Right ventricle myocardium inferior (tissue), 1 donor: ENCODE data around the gene CRAMP1. TPM values are rescaled to one million over a fixed set of nuclear protein-coding genes. Genes with fewer than 3 reads are reported as not detected.
"Not testable (repeated sequence)": the region's sequence is repeated elsewhere in the genome, so short reads cannot be mapped to it uniquely, and the experiment has no call there.

Source experiments
- ATAC-seq: fragments of 200-7000 bp; cut with Tn5 transposase; one replicate; pipeline ENCODE4 v1.9.1; 2020; ENCODE audit warnings: mild to moderate bottlenecking, moderate library complexity
- DNase-seq: peaks from one replicate; pipeline ENCODE4 v3.0.0; 2021; ENCODE audit errors: missing footprints
- intact Hi-C: fragments of 100-400 bp; cut with DNase I; formaldehyde crosslinking; loops from one replicate; pipeline ENCODE4 v1.11.0; 2022
- total RNA-seq: library from RNA; stranded (reverse); fragmentation: NEBNext Ultra II Directional; extraction: Animal tissue kit (Norgen Biotek cat#: 25700); gene quantifications from one replicate; pipeline ENCODE4 v1.2.1, GENCODE V29; 2021
- donor health status: DM: no; HTN: yes; CAD: no; lungs with severe emphysema.

Gene CRAMP1
- total RNA-seq, 1 donor from 2014 or later: 9.8 TPM

GRCh38 chr16:1691276-1691675 lies 79.1 kb downstream of the CRAMP1 start:
- DNase-seq (no peak), ATAC-seq (no peak)
- intact Hi-C loops: no loop called here

- ATAC-seq (no peak), DNase-seq (no peak)
- intact Hi-C loops: no loop called here
Measured at GRCh38 chr16:1691956-1692355, 79.8 kb downstream of the CRAMP1 start.

- ATAC-seq (no peak), DNase-seq (no peak)
- intact Hi-C loops: no loop called here
Measured at GRCh38 chr16:1696863-1697262, 84.7 kb downstream of the CRAMP1 start.

- no peak for DNase-seq
- ATAC-seq: no peak
- intact Hi-C loops: no loop called here
Measured at GRCh38 chr16:1698680-1699079, 86.5 kb downstream of the CRAMP1 start.

- intact Hi-C loops: loop anchor here (10.0 kb wide), 1 partner anchor 275 kb away; the partner anchor contains the start of gene UQCC4
- DNase-seq: no peak
- no peak for ATAC-seq
Measured at GRCh38 chr16:1700246-1700645, 88.1 kb downstream of the CRAMP1 start.

- peak; percentile 4 for DNase-seq
- intact Hi-C loops: loop anchor here (10.0 kb wide), 1 partner anchor 277 kb away; the partner anchor contains the start of gene UQCC4
Measured at GRCh38 chr16:1701216-1701878, 89.2 kb downstream of the CRAMP1 start.

GRCh38 chr16:1705324-1705687 lies 93.1 kb downstream of the CRAMP1 start:
- not testable (repeated sequence) for DNase-seq
- intact Hi-C loops: loop anchor here (5.0 to 10.0 kb wide), 3 partner anchors 77 to 281 kb away; partner anchors contain the start of genes NUBP2, SPSB3 and UQCC4
- ATAC-seq: peak; percentile 17

More at GRCh38 chr16:1701216-1701878, 89.2 kb downstream of the CRAMP1 start:
- no peak for ATAC-seq

GRCh38 chr16:1705688-1706385 lies 93.7 kb downstream of the CRAMP1 start, which contains the start of gene MAPK8IP3:
TSS of gene MAPK8IP3 (plus strand) at chr16:1706195. CDS start at chr16:1706340, 145 bp downstream.
- intact Hi-C loops: loop anchor here (1.0 to 10.0 kb wide), 4 partner anchors 76 to 281 kb away; partner anchors contain the start of genes NUBP2, SPSB3, TELO2 and UQCC4
- ATAC-seq (peak; percentile 95), DNase-seq (peak; percentile 95)

GRCh38 chr16:1706386-1707192 lies 94.4 kb downstream of the CRAMP1 start:
- ATAC-seq (peak; percentile 1), DNase-seq (peak; percentile 56)
- intact Hi-C loops: loop anchor here (1.0 to 10.0 kb wide), 4 partner anchors 76 to 282 kb away; partner anchors contain the start of genes NUBP2, SPSB3, TELO2 and UQCC4

GRCh38 chr16:1707193-1707790 lies 95.1 kb downstream of the CRAMP1 start:
- ATAC-seq (no peak), DNase-seq (peak; percentile 67)
- intact Hi-C loops: loop anchor here (5.0 to 10.0 kb wide), 3 partner anchors 75 to 282 kb away; partner anchors contain the start of genes NUBP2, SPSB3 and UQCC4

- no peak for ATAC-seq
- peak; percentile 63 for DNase-seq
- intact Hi-C loops: loop anchor here (5.0 to 10.0 kb wide), 3 partner anchors 74 to 283 kb away; partner anchors contain the start of genes NUBP2, SPSB3 and UQCC4
Measured at GRCh38 chr16:1708083-1708767, 96.1 kb downstream of the CRAMP1 start.

- peak; percentile 76 for DNase-seq
- intact Hi-C loops: loop anchor here (5.0 to 10.0 kb wide), 3 partner anchors 74 to 284 kb away; partner anchors contain the start of genes NUBP2, SPSB3 and UQCC4
- peak; percentile 24 for ATAC-seq
Measured at GRCh38 chr16:1708768-1709180, 96.6 kb downstream of the CRAMP1 start.

- intact Hi-C loops: loop anchor here (5.0 to 10.0 kb wide), 3 partner anchors 73 to 285 kb away; partner anchors contain the start of genes NUBP2, SPSB3 and UQCC4
- ATAC-seq: no peak
Measured at GRCh38 chr16:1709356-1709755, 97.2 kb downstream of the CRAMP1 start.

GRCh38 chr16:1710811-1711507 lies 98.8 kb downstream of the CRAMP1 start:
- DNase-seq (peak; percentile 4), ATAC-seq (no peak)
- intact Hi-C loops: no loop called here

More at GRCh38 chr16:1709356-1709755, 97.2 kb downstream of the CRAMP1 start:
- peak; percentile 11 for DNase-seq

- no peak for ATAC-seq
- DNase-seq: peak; percentile 9
- intact Hi-C loops: no loop called here
Measured at GRCh38 chr16:1712791-1713261, 100.7 kb downstream of the CRAMP1 start.

- DNase-seq (peak; percentile 8), ATAC-seq (no peak)
- intact Hi-C loops: no loop called here
Measured at GRCh38 chr16:1713331-1713730, 101.2 kb downstream of the CRAMP1 start.

GRCh38 chr16:1713933-1714332 lies 101.8 kb downstream of the CRAMP1 start:
- no peak for ATAC-seq
- peak; percentile 35 for DNase-seq
- intact Hi-C loops: no loop called here
